ENCODE measurements around the gene CRMP1.
"Not testable (repeated sequence)": the region's sequence is repeated elsewhere in the genome, so short reads cannot be mapped to it uniquely, and the experiment has no call there.

Gene CRMP1

DNA sequence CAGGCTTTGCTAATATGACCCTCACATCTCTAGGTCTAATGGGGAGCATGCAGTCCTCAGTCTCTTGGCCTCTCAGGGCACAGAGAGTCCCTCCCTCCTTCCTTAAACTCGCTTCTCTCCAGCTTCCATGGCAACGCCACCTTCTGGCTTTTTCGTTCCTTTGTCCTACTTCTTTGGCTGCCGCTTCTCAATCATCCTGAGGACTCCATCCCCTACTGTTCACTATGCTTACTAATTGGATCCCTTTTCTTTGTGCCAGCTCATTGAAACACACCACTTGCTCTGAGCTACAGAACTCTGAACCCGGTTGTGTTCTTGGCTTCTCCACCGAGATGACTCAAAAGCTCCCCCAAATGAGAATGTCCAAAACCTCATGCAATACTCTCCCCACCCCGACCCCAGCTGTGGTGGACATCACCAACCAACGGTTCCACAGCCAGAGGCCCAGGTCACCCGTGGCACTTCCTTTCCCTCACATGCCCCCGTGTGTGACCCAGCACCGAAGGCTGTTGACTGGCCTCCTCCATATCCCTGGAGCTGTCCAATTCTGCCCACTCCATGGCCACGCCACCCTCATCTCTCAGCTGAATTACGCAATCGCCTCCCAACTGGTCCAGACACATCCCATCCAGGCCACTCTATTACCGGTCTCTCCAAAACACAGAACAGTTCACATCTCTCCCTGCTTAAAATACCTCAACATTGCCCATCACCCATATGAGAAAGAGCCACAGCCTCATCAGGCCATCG, 34.7 kb downstream of the CRMP1 start:
- TF ChIP-seq, protein P1, sequence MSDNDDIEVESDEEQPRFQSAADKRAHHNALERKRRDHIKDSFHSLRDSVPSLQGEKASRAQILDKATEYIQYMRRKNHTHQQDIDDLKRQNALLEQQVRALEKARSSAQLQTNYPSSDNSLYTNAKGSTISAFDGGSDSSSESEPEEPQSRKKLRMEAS (IDR thresholded peaks at IDR 0.05; ENCODE audit: low read depth, low read length) = no peak
- TF ChIP-seq, protein P2, sequence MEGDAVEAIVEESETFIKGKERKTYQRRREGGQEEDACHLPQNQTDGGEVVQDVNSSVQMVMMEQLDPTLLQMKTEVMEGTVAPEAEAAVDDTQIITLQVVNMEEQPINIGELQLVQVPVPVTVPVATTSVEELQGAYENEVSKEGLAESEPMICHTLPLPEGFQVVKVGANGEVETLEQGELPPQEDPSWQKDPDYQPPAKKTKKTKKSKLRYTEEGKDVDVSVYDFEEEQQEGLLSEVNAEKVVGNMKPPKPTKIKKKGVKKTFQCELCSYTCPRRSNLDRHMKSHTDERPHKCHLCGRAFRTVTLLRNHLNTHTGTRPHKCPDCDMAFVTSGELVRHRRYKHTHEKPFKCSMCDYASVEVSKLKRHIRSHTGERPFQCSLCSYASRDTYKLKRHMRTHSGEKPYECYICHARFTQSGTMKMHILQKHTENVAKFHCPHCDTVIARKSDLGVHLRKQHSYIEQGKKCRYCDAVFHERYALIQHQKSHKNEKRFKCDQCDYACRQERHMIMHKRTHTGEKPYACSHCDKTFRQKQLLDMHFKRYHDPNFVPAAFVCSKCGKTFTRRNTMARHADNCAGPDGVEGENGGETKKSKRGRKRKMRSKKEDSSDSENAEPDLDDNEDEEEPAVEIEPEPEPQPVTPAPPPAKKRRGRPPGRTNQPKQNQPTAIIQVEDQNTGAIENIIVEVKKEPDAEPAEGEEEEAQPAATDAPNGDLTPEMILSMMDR (IDR thresholded peaks at IDR 0.05; ENCODE audit: low read depth, low read length) = no peak
- no peak for TF ChIP-seq POLR2A (IDR thresholded peaks at IDR 0.05; ENCODE audit: extremely low read depth, insufficient read length)
- no peak for TF ChIP-seq MYC (IDR thresholded peaks at IDR 0.05; ENCODE audit: low read depth, low read length)
- no peak for DNase-seq (ENCODE audit: low read depth)
- H3K4me3 ChIP-seq (ENCODE audit: low read depth, low read length) = no peak overlapping the region

DNA sequence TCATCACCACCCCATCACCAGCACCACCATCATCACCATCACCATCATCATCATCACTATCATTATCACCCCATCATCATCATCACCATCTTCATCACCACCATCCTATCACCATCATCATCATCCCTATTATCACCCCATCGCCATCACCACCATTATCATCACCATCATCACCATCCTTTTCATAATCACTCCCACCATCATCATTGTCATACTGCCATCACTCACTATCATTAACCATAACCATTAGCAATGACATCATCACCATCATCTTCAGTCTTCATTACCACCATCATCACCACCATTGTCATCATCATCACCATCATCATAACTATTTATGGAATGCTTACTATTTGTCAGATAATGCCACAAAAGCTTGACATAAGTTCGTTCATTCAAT, 35.7 kb downstream of the CRMP1 start:
- DNase-seq (ENCODE audit: low read depth) = no peak
- no peak overlapping the region for H3K4me3 ChIP-seq (ENCODE audit: low read depth, low read length)
- TF ChIP-seq, protein P1 (IDR thresholded peaks at IDR 0.05; ENCODE audit: low read depth, low read length) = no peak
- TF ChIP-seq MYC (IDR thresholded peaks at IDR 0.05; ENCODE audit: low read depth, low read length) (no peak), POLR2A (IDR thresholded peaks at IDR 0.05; ENCODE audit: extremely low read depth, insufficient read length) (no peak)
- TF ChIP-seq, protein P2 (IDR thresholded peaks at IDR 0.05; ENCODE audit: low read depth, low read length) = no peak

DNA sequence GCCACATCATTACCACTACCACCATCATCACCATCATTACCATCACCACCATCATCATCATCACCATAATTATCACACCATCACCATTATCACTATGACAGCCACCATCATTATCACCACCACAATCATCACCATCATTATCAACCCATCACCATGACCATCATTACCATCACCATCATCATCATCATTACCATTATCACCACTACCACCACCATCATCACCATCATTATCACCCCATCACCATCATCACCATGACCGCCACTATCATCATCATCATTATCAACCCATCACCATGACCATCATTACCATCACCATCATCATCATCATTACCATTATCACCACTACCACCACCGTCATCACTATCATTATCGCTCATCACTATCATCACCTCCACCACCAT, 36.5 kb downstream of the CRMP1 start:
- DNase-seq (ENCODE audit: low read depth); H3K4me3 ChIP-seq (ENCODE audit: low read depth, low read length): not testable (repeated sequence)

DNA sequence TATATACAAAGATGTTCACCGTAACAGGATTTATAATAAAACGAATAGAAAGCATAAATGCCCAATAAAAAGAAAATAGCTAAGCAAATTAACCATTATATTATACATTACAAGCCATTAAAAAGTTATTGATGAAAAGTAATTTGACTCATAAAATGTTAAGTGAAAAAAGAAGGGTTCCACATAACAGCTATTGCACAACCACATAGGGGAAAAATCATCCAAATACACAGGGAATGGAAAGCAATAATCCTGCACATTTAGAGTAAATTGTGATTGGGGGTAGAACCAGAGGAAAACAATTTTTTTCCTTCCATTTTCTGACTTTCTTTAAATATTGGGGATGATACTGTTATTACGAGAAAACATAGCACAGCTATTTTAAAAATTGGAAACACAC, 38.0 kb downstream of the CRMP1 start:
- no peak for TF ChIP-seq MYC (IDR thresholded peaks at IDR 0.05; ENCODE audit: low read depth, low read length)
- TF ChIP-seq, protein P1 (IDR thresholded peaks at IDR 0.05; ENCODE audit: low read depth, low read length) = no peak
- TF ChIP-seq, protein P2 (IDR thresholded peaks at IDR 0.05; ENCODE audit: low read depth, low read length) = no peak
- TF ChIP-seq POLR2A (IDR thresholded peaks at IDR 0.05; ENCODE audit: extremely low read depth, insufficient read length) = no peak
- no peak overlapping the region for H3K4me3 ChIP-seq (ENCODE audit: low read depth, low read length)
- DNase-seq (ENCODE audit: low read depth) = no peak

DNA sequence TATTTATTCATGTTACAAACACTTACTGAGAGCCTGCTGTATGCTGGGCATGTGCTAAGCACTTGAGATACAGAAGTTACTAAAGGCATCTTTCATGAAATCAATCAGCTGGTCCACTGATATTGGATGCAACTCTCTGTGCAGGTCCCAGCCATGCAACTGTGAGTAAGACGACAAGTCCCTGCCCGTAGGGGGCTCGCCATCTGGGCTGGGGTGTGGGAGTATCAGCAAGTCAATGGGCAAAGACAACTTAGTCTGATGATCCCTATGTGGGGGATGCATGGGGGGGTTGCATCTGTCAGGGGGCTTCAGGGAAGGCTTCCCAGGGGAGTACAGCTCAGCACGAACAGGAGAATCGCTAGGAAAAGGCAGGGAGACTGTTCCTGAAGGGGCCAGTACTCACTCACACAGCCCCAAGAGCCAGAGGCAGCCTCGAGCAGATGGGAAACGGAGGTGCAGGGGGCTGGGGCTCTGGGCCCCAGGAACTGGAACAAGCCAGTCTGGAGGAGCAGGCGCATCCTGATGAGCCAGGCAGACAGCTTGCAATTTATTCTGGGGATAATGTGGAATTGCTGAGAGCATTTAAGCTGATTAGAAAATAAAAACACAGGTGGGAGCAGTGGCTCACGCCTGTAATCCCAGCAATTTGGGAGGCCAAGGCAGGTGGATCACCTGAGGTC, 40.2 kb downstream of the CRMP1 start:
- TF ChIP-seq POLR2A (IDR thresholded peaks at IDR 0.05; ENCODE audit: extremely low read depth, insufficient read length) = no peak
- no peak for DNase-seq (ENCODE audit: low read depth)
- H3K4me3 ChIP-seq (ENCODE audit: low read depth, low read length) = no peak overlapping the region

DNA sequence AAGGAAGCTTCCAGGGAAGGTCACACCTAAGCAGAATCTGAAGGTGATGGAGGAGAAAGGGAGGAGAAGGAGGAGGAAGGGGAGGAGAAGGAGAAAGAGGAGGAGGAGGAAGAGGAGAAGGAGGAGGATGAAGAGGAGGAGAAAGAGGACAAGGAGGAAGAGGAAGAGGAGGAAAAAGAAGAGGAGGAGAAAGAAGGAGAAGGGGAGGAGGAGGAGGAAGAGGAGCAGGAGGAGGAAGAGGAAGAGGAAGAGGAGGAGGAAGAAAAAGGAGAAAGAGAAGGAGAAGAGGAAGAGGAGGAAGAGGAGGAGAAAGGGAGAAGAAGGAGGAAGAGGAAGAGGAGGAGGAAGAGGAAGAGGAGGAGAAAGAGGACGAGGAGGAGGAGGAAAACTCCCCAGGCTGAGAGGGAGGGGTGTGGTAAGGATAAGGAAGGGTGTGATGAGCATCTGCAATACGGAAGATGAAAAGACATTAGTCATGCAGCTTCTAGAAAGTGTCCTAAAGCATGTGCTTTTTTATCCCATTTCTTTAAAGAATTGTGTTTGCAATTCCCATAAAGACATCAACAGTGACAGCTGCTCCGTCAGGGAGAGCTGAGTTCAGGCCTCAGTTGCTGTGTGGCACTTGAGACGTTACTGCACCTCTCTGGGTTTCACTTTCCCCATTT, 41.1 kb downstream of the CRMP1 start:
- no peak overlapping the region for H3K4me3 ChIP-seq (ENCODE audit: low read depth, low read length)
- TF ChIP-seq, protein P2 (IDR thresholded peaks at IDR 0.05; ENCODE audit: low read depth, low read length) = no peak
- TF ChIP-seq, protein P1 (IDR thresholded peaks at IDR 0.05; ENCODE audit: low read depth, low read length) = no peak
- TF ChIP-seq POLR2A (IDR thresholded peaks at IDR 0.05; ENCODE audit: extremely low read depth, insufficient read length) (no peak), MYC (IDR thresholded peaks at IDR 0.05; ENCODE audit: low read depth, low read length) (no peak)
- DNase-seq (ENCODE audit: low read depth) = no peak
